WTC11 (cell line): ENCODE data around the gene MSGN1. TPM values are rescaled to one million over a fixed set of nuclear protein-coding genes. Genes with fewer than 3 reads are reported as not detected.

ENCODE experiments used
- ATAC-seq: fragments of 200-7000 bp; cut with Tn5 transposase; 2 replicates; pipeline ENCODE4 v1.10.0; 2021; ENCODE audit warnings: mild to moderate bottlenecking, moderate library complexity
- CTCF ChIA-PET: fragments of 300-600 bp; sonication (Branson Sonifier 250); formaldehyde crosslinking; loops from one replicate; lab custom pipeline; 2021; ENCODE audit warnings: antibody characterized with exemption; lab: Charles Lee
- POLR2A ChIA-PET: fragments of 350-600 bp; sonication (Branson Sonifier 250); formaldehyde crosslinking; loops from one replicate; lab custom pipeline; 2021; ENCODE audit warnings: antibody characterized with exemption; lab: Charles Lee
- DNase-seq: peaks from one replicate; pipeline ENCODE4 v3.0.0; 2021; ENCODE audit warnings: low spot score
- H3K27ac Mint-ChIP-seq: 2 replicates; pipeline ENCODE4 v1.8.0; 2021; ENCODE audit warnings: mixed read lengths
- H3K27me3 Mint-ChIP-seq: 2 replicates; pipeline ENCODE4 v1.8.0; 2021; ENCODE audit warnings: low read depth, mild to moderate bottlenecking, moderate library complexity, mixed read lengths
- H3K36me3 Mint-ChIP-seq: 2 replicates; pipeline ENCODE4 v1.8.0; 2021; ENCODE audit warnings: mixed read lengths
- H3K4me1 Mint-ChIP-seq: 2 replicates; pipeline ENCODE4 v1.8.0; 2022; ENCODE audit warnings: mixed read lengths
- H3K4me3 Mint-ChIP-seq: 2 replicates; pipeline ENCODE4 v1.8.0; 2021; ENCODE audit warnings: mild to moderate bottlenecking, moderate library complexity, mixed read lengths
- H3K9me3 Mint-ChIP-seq: 2 replicates; pipeline ENCODE4 v1.8.0; 2021; ENCODE audit warnings: mixed read lengths
- ATF6 ChIP-seq: sonication (generic); formaldehyde crosslinking; IDR thresholded peaks from 2 replicates; pipeline ENCODE4 v1.8.1; 2023; ENCODE audit warnings: mild to moderate bottlenecking, missing genetic modification reagents
- CTCF ChIP-seq: fragments of 200-600 bp; IDR thresholded peaks from 2 replicates; pipeline ENCODE4 v1.8.0; 2022; ENCODE audit warnings: antibody characterized with exemption
- E2F5 ChIP-seq: sonication (generic); formaldehyde crosslinking; IDR thresholded peaks from 2 replicates; pipeline ENCODE4 v1.8.1; 2022; ENCODE audit warnings: mild to moderate bottlenecking, moderate library complexity, missing genetic modification reagents
- HMGA2 ChIP-seq: fragments of 250-450 bp; sonication (Bioruptor Pico); IDR thresholded peaks from 2 replicates; pipeline ENCODE4 v1.4.0; 2021; ENCODE audit warnings: mild to moderate bottlenecking, moderate library complexity
- IRF1 ChIP-seq: sonication (generic); formaldehyde crosslinking; IDR thresholded peaks from 2 replicates; pipeline ENCODE4 v1.8.0; 2023; ENCODE audit warnings: missing genetic modification reagents
- JUN ChIP-seq: sonication (generic); formaldehyde crosslinking; IDR thresholded peaks from 2 replicates; pipeline ENCODE4 v1.8.0; 2023; ENCODE audit warnings: mild to moderate bottlenecking, missing genetic modification reagents
- NFE2L1 ChIP-seq: sonication (generic); formaldehyde crosslinking; IDR thresholded peaks from 2 replicates; pipeline ENCODE4 v1.8.1; 2023; ENCODE audit warnings: missing genetic modification reagents
- NR3C1 ChIP-seq: sonication (generic); formaldehyde crosslinking; conservative IDR thresholded peaks from 2 replicates; pipeline ENCODE4 v1.8.1; 2023; ENCODE audit warnings: low read depth, mild to moderate bottlenecking, missing genetic modification reagents
- PRDM15 ChIP-seq: sonication (generic); formaldehyde crosslinking; IDR thresholded peaks from 2 replicates; pipeline ENCODE4 v1.8.0; 2022; ENCODE audit warnings: missing genetic modification reagents
- SMAD4 ChIP-seq: sonication (generic); formaldehyde crosslinking; IDR thresholded peaks from 2 replicates; pipeline ENCODE4 v1.8.0; 2022; ENCODE audit warnings: mild to moderate bottlenecking, missing genetic modification reagents
- SP1 ChIP-seq: sonication (generic); formaldehyde crosslinking; conservative IDR thresholded peaks from 2 replicates; pipeline ENCODE4 v1.8.1; 2022; ENCODE audit warnings: missing genetic modification reagents
- USF1 ChIP-seq: sonication (generic); formaldehyde crosslinking; IDR thresholded peaks from 2 replicates; pipeline ENCODE4 v1.8.0; 2022; ENCODE audit warnings: mild to moderate bottlenecking, missing genetic modification reagents
- USF2 ChIP-seq: sonication (generic); formaldehyde crosslinking; IDR thresholded peaks from 2 replicates; pipeline ENCODE4 v1.8.1; 2023; ENCODE audit warnings: mild to moderate bottlenecking, missing genetic modification reagents, moderate library complexity
- ZMAT4 ChIP-seq: fragments of 250-450 bp; sonication (Bioruptor Pico); IDR thresholded peaks from 2 replicates; pipeline ENCODE4 v1.9.0; 2021; ENCODE audit warnings: mild to moderate bottlenecking
- ZNF121 ChIP-seq: sonication (generic); formaldehyde crosslinking; IDR thresholded peaks from 2 replicates; pipeline ENCODE4 v1.8.0; 2023; ENCODE audit warnings: missing genetic modification reagents
- ZNF396 ChIP-seq: fragments of 250-450 bp; sonication (Bioruptor Pico); IDR thresholded peaks from 2 replicates; pipeline ENCODE4 v1.8.0; 2021; ENCODE audit warnings: mild to moderate bottlenecking, moderate library complexity, borderline replicate concordance
- total RNA-seq: library from RNA; stranded (reverse); gene quantifications from 3 replicates; pipeline ENCODE4 v1.2.3, GENCODE V29; 2021

The MSGN1 gene
- total RNA-seq, 1 experiment from 2014 or later = not detected

- no peak for DNase-seq
- H3K4me1 Mint-ChIP-seq = peaks cover 29% of the 10 kb centered on the region
- TF ChIP-seq SP1 (CRISPR knock-in tag) (no peak), USF2 (CRISPR knock-in tag) (no peak), HMGA2 (CRISPR knock-in tag) (no peak), SMAD4 (CRISPR knock-in tag) (no peak), ZNF121 (CRISPR knock-in tag) (no peak), ZNF396 (CRISPR knock-in tag) (no peak), E2F5 (CRISPR knock-in tag) (no peak), NFE2L1 (no peak), ATF6 (CRISPR knock-in tag) (no peak), USF1 (CRISPR knock-in tag) (no peak)
- CTCF ChIA-PET = no interaction called here
- H3K9me3 Mint-ChIP-seq = no peaks in the 10 kb centered on the region
- H3K4me3 Mint-ChIP-seq = no peak overlapping the region
- H3K27me3 Mint-ChIP-seq = peaks cover 5% of the 10 kb centered on the region
- H3K36me3 Mint-ChIP-seq = no peaks in the 10 kb centered on the region
- H3K27ac Mint-ChIP-seq = no peak overlapping the region
- ATAC-seq = no peak
- POLR2A ChIA-PET = no interaction called here
Measured at GRCh38 chr2:17818235-17818815, 2.1 kb downstream of the MSGN1 start.

- Mint-ChIP-seq H3K4me3 (no peak overlapping the region), H3K27me3 (peaks cover 21% of the 10 kb centered on the region), H3K27ac (no peak overlapping the region), H3K4me1 (peaks cover 19% of the 10 kb centered on the region), H3K36me3 (no peaks in the 10 kb centered on the region), H3K9me3 (no peaks in the 10 kb centered on the region)
- ChIA-PET POLR2A (no interaction called here), CTCF (interaction anchor here (1.4 kb wide), 1 partner anchor 9 kb away, joined by 5 read pairs; no protein-coding TSS in a partner anchor)
- TF ChIP-seq JUN (no peak), PRDM15 (no peak), IRF1 (CRISPR knock-in tag) (no peak), NR3C1 (CRISPR knock-in tag) (no peak), CTCF (no peak), ZMAT4 (CRISPR knock-in tag) (no peak)
- no peak for DNase-seq
- ATAC-seq = no peak
Measured at GRCh38 chr2:17821080-17821479, 4.8 kb downstream of the MSGN1 start.
